Brain microvascular endothelial cell (primary cell): Measurements from ENCODE around the gene DYNC2I2.

Experiments used
- DNase-seq: peaks from one replicate; pipeline ENCODE4 v3.0.0-alpha.2; 2020
- H3K27ac ChIP-seq: fragments of 250-450 bp; sonication (Bioruptor Pico); 2 replicates; pipeline ENCODE4 v1.5.1; 2020; ENCODE audit warnings: mild to moderate bottlenecking, moderate library complexity
- H3K27me3 ChIP-seq: fragments of 250-450 bp; sonication (Bioruptor Pico); replicated peaks from 2 replicates; pipeline ENCODE4 v1.5.1; 2020; ENCODE audit warnings: mild to moderate bottlenecking
- H3K36me3 ChIP-seq: fragments of 250-450 bp; sonication (Bioruptor Pico); replicated peaks from 2 replicates; pipeline ENCODE4 v1.5.1; 2020; ENCODE audit warnings: mild to moderate bottlenecking
- H3K4me3 ChIP-seq: 2 replicates; pipeline ENCODE4 v1.5.1; 2011; ENCODE audit warnings: low read depth, mild to moderate bottlenecking, control low read depth, low read length, moderate library complexity
- in situ Hi-C: cut with HindIII; loops from 2 replicates; pipeline ENCODE4 v1.10.0; 2017; ENCODE audit warnings: low sequenced_read_pairs, low pct_ligation_motif_present
- TF ChIP-seq, protein P1 (sequence below): IDR thresholded peaks from 2 replicates; pipeline ENCODE4 v1.5.1; 2011; ENCODE audit warnings: low read depth, mild to moderate bottlenecking, moderate library complexity, low read length, control low read depth, inconsistent platforms; ENCODE audit errors: missing control alignments

DYNC2I2 gene

GRCh38 chr9:128611600-128612394, 44.9 kb downstream of the DYNC2I2 start:
- DNase-seq, result no peak
- Histone ChIP-seq H3K4me3 (no peak overlapping the region), H3K27me3 (no peaks in the 10 kb centered on the region), H3K36me3 (peaks cover 100% of the 10 kb centered on the region), H3K27ac (no peak overlapping the region)
- in situ Hi-C loops, result no loop called here
- TF ChIP-seq, protein P1, sequence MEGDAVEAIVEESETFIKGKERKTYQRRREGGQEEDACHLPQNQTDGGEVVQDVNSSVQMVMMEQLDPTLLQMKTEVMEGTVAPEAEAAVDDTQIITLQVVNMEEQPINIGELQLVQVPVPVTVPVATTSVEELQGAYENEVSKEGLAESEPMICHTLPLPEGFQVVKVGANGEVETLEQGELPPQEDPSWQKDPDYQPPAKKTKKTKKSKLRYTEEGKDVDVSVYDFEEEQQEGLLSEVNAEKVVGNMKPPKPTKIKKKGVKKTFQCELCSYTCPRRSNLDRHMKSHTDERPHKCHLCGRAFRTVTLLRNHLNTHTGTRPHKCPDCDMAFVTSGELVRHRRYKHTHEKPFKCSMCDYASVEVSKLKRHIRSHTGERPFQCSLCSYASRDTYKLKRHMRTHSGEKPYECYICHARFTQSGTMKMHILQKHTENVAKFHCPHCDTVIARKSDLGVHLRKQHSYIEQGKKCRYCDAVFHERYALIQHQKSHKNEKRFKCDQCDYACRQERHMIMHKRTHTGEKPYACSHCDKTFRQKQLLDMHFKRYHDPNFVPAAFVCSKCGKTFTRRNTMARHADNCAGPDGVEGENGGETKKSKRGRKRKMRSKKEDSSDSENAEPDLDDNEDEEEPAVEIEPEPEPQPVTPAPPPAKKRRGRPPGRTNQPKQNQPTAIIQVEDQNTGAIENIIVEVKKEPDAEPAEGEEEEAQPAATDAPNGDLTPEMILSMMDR, result no peak

DNA sequence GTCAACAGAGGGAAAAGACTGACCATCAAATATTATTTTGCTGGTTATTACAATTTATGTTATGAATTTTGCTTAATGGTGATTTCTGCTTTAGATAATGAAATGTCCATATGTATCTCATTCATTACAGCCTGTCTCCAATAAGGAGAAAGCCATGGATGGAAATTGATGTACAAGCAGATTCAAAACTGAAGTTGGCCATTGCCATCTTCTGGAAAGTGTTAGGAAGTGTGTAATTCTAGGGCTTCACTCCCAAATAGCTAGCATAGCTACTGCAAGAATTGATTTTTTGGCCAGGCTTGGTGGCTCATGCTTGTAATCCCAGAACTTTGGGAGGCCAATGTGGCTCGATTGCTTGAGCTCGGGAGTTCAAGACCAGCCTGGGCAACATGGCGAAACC, 45.8 kb downstream of the DYNC2I2 start:
- Histone ChIP-seq H3K27ac (no peak overlapping the region), H3K4me3 (no peak overlapping the region), H3K27me3 (no peaks in the 10 kb centered on the region), H3K36me3 (peaks cover 98% of the 10 kb centered on the region)
- in situ Hi-C loops, result no loop called here
- no peak for DNase-seq
- TF ChIP-seq, protein P1, result no peak

DNA sequence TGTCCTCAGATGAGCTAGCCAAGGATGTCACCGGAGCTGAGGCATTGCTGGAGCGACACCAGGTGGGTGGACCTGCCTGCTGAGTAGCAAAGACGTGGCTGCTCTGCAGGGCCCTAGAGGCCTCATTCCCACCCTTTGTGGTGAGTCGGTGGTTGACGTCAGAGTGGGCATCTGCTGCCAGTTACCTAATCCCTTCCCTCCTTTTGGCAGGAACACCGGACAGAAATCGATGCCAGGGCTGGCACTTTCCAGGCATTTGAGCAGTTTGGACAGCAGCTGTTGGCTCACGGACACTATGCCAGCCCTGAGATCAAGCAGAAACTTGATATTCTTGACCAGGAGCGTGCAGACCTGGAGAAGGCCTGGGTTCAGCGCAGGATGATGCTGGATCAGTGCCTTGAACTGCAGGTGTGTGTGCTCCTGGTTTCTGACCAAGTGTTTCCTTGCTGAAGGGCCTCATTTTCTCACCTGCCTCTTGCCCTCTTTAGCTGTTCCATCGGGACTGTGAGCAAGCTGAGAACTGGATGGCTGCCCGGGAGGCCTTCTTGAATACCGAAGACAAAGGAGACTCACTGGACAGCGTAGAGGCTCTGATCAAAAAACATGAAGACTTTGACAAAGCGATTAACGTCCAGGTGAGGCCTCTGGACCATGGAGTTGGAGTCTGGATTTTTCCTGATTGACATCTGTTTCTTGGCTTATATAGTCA, 48.9 kb downstream of the DYNC2I2 start:
- TF ChIP-seq, protein P1, result no peak
- no peak overlapping the region for H3K27ac ChIP-seq
- H3K36me3 ChIP-seq, result peaks cover 97% of the 10 kb centered on the region
- no peaks in the 10 kb centered on the region for H3K27me3 ChIP-seq
- no peak for DNase-seq
- H3K4me3 ChIP-seq, result no peak overlapping the region
- in situ Hi-C loops, result no loop called here

DNA sequence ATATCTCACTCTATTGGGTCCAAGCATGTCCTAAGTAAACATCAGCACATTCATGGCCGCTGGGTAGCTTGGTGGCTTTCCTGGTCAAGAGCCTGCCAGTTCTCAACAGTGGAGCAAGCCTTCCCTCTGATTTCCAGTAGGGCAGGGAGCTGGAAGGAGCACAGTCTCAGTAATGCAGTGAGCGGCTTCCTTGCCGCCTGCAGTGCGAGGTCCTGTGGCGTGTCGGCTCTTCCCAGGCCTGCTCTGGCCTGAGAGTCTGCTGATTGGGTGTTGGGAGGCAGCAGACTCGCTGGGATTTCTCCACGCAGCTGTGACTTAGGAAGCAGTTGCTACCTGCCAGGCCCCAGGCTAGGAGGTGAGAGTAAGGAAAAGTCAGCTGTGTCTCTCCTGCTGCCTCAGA, 53.0 kb downstream of the DYNC2I2 start:
- H3K27me3 ChIP-seq, result no peaks in the 10 kb centered on the region
- DNase-seq, result no peak
- no peak overlapping the region for H3K4me3 ChIP-seq
- TF ChIP-seq, protein P1, result no peak
- H3K36me3 ChIP-seq, result peaks cover 94% of the 10 kb centered on the region
- no peak overlapping the region for H3K27ac ChIP-seq
- in situ Hi-C loops, result no loop called here

- in situ Hi-C loops, result no loop called here
These were observed 56.5 kb downstream of the DYNC2I2 start for GRCh38 chr9:128600099-128600498.

More at GRCh38 chr9:128600099-128600498, 56.5 kb downstream of the DYNC2I2 start:
- DNase-seq, result no peak
- peaks cover 96% of the 10 kb centered on the region for H3K36me3 ChIP-seq
- H3K27me3 ChIP-seq, result no peaks in the 10 kb centered on the region
- TF ChIP-seq, protein P1, result no peak
- H3K4me3 ChIP-seq, result no peak overlapping the region
- H3K27ac ChIP-seq, result no peak overlapping the region
